GM12875 (cell line): ENCODE data around the gene SLC6A3.

Experiments
- H3K4me3 ChIP-seq: one replicate; pipeline ENCODE4 v1.5.1; 2011; ENCODE audit warnings: low read depth, low read length, control low read depth
- CTCF ChIP-seq: IDR thresholded peaks from 2 replicates; pipeline ENCODE4 v1.5.1; 2011; ENCODE audit warnings: low read depth, mild to moderate bottlenecking, control low read depth, inconsistent platforms, low read length, moderate library complexity, borderline replicate concordance; ENCODE audit not compliant: insufficient read depth

SLC6A3 gene

GRCh38 chr5:1348986-1349245 lies 96.3 kb downstream of the SLC6A3 start:
- H3K4me3 ChIP-seq, result no peak overlapping the region
- no peak for TF ChIP-seq CTCF

DNA sequence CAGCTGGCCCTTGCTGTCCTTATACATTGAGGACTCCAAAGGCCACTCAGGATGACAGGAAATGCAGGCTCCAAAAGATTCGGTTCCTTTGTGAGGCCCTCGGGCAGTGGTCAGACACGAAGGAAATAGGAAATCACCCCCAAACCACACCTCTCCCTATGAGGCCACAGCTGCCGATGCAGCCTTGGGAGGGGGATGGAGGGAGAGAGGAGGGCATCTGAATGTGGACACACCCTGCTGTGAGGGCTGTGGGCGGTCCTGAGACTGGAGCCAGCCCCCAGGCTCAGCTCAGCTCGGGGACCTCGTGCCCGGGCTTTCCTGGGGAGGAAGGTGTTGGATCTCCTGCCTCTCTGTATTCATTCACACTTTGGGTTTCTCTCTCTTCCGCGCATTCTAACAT lies 97.7 kb downstream of the SLC6A3 start:
- TF ChIP-seq CTCF, result no peak

DNA sequence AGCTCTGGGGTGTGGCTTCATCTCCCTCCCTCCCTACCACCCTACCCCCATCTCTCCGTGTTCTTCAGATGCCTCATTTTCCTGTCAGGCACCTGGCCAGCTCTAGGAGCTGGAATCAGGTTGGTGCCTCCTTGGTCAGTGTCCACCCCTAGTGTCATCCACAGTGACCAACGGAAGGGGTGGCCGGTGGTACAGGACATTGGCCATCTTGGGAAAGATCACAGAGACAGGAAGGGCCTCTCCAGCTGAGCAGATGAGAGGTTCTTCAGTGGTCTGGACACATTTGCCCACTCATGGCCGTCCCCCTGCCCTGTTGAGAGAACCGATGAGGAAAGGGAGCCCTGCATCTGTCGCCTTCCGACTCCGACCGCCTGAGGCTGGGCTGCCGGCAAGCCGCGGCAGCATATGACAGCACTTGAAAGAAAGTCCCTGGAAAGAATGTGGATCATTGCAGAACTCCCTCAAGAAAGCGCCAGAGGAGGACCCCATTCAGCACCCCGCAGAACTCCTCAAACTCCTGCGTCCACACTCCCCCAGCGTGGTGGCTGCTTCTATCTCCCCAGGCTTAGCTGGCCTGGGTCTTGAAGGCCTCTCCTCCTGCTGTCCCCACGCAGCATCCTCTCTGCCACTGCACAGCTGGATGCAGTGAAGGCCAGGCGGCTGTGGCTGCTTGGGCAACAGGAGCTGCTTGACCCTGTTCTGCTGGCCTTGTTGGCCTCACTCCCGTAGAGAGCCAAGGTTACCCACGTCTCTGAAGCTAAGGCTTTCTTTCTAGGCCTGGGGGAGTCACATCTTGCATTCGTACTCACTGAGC lies 98.4 kb downstream of the SLC6A3 start:
- no peak overlapping the region for H3K4me3 ChIP-seq
- no peak for TF ChIP-seq CTCF

More for the DNA sequence above, 97.7 kb downstream of the SLC6A3 start:
- H3K4me3 ChIP-seq, result no peak overlapping the region

- peak overlapping the region; percentile 89 for H3K4me3 ChIP-seq
- TF ChIP-seq CTCF, result no peak
These were observed 99.2 kb downstream of the SLC6A3 start for GRCh38 chr5:1345876-1346626.

DNA sequence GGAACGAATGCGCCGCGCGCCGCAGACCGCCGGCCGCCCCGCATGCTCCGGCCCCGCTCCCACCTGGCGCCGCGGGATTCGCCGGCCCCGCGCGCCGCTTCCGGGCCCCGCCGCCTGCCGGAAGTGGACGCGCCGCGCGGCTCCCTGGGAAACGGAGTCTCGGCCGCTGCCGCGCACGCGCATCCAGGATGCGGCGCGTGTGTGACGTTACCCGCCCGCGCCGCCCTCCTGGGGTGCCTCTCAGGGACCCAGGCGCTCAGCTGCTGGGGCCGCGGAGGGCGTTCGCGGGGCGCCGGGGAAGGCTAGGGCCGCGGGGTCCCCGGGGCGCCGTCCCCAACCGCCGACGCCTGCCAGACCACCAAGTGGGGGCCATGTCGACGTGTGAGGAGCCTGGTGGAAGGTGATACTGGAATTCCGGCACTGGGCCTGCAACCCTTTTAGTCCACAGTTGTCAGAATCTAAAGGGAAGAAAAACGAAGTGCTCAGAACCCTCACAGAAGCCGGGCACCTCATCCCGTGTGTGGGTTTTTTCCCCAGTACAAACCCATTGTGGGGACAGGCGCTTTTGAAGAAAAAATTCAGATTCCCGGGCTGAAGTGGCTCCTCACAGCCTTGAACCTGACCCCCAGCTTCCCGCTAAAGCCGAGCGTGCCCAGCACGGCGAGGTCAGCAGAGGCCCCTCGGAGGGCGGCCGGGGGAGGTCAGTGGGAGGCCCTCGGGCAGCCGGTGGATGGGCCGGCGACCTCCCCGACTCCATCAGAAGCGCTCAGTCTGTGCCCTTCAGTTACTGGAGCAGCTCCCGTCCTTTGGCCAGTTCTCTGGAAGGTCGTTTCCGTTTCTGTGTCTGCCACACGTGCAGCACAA lies 100.0 kb downstream of the SLC6A3 start, which contains the start of gene CLPTM1L:
Gene CLPTM1L (minus strand): TSS at position 125 of the 864 bp plus-strand sequence. CDS start 258 bp downstream, outside the sequence.
- H3K4me3 ChIP-seq, result peak within 1 kb of the TSS; percentile 90
- no peak for TF ChIP-seq CTCF

- TF ChIP-seq CTCF, result no peak
- H3K4me3 ChIP-seq, result peak overlapping the region; percentile 90
These were observed 101.0 kb downstream of the SLC6A3 start for GRCh38 chr5:1343931-1344901.
